Parathyroid adenoma (tissue), 2 donors: Measurements from ENCODE around the gene ERLIN1.

Source experiments
- H2AFZ ChIP-seq: fragments of 300-600 bp; sonication (generic); one replicate; pipeline ENCODE4 v1.7.0; 2017; ENCODE audit warnings: antibody characterized with exemption, mild to moderate bottlenecking
- H3K27ac ChIP-seq: fragments of 300-600 bp; sonication (generic); one replicate; pipeline ENCODE4 v1.7.0; 2017
- H3K27me3 ChIP-seq: fragments of 300-600 bp; sonication (generic); one replicate; pipeline ENCODE4 v1.7.0; 2017; ENCODE audit warnings: low read length; ENCODE audit not compliant: control insufficient read depth, insufficient read depth
- H3K36me3 ChIP-seq: fragments of 300-600 bp; sonication (generic); one replicate; pipeline ENCODE4 v1.7.0; 2017; ENCODE audit warnings: low read length; ENCODE audit not compliant: control insufficient read depth, insufficient read depth
- H3K4me1 ChIP-seq: fragments of 300-600 bp; sonication (generic); one replicate; pipeline ENCODE4 v1.7.0; 2017; ENCODE audit warnings: control low read depth
- H3K4me2 ChIP-seq: fragments of 300-600 bp; sonication (generic); one replicate; pipeline ENCODE4 v1.7.0; 2017; ENCODE audit warnings: low read length
- H3K4me3 ChIP-seq: fragments of 300-600 bp; sonication (generic); one replicate; pipeline ENCODE4 v1.7.0; 2017; ENCODE audit warnings: low read depth, low read length
- H3K79me2 ChIP-seq: fragments of 300-600 bp; sonication (generic); one replicate; pipeline ENCODE4 v1.7.0; 2017; ENCODE audit warnings: control low read depth
- H3K9ac ChIP-seq: fragments of 300-600 bp; sonication (generic); one replicate; pipeline ENCODE4 v1.7.0; 2017; ENCODE audit warnings: mild to moderate bottlenecking
- H3K9me3 ChIP-seq: fragments of 300-600 bp; sonication (generic); one replicate; pipeline ENCODE4 v1.7.0; 2017; ENCODE audit warnings: low read length; ENCODE audit not compliant: control insufficient read depth
- TF ChIP-seq, protein P1 (sequence below): fragments of 300-600 bp; sonication (generic); IDR thresholded peaks from one replicate; pipeline ENCODE4 v1.7.0; 2017; ENCODE audit warnings: antibody characterized with exemption, mild to moderate bottlenecking
- donor health status: primary hyperparathyroidism.

ERLIN1 gene

DNA sequence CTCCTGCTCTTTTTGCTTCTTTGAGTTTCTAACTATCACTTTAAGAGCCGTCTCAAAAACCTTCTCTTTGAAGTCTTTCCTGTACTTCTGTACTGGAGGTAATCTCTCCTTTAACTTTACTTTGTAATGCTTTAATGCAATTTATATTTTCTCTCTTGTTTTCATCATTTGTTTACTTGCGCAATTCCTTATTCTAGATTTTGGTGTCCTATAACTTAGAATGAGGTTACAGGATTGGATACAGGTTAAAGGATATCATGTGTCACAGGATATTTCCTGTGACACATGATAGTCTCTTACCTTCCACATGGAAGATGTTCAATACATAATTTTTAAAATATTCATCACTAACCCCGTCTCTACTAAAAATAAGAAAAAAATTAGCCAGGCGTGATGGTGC, 61.7 kb downstream of the ERLIN1 start:
- no peaks in the 10 kb centered on the region for H3K9me3 ChIP-seq
- H2AFZ ChIP-seq = no peak overlapping the region
- H3K79me2 ChIP-seq = no peaks in the 10 kb centered on the region
- H3K4me1 ChIP-seq = no peaks in the 10 kb centered on the region
- H3K27ac ChIP-seq = no peak overlapping the region
- H3K9ac ChIP-seq = no peak overlapping the region
- H3K36me3 ChIP-seq = no peaks in the 10 kb centered on the region
- TF ChIP-seq, protein P1, sequence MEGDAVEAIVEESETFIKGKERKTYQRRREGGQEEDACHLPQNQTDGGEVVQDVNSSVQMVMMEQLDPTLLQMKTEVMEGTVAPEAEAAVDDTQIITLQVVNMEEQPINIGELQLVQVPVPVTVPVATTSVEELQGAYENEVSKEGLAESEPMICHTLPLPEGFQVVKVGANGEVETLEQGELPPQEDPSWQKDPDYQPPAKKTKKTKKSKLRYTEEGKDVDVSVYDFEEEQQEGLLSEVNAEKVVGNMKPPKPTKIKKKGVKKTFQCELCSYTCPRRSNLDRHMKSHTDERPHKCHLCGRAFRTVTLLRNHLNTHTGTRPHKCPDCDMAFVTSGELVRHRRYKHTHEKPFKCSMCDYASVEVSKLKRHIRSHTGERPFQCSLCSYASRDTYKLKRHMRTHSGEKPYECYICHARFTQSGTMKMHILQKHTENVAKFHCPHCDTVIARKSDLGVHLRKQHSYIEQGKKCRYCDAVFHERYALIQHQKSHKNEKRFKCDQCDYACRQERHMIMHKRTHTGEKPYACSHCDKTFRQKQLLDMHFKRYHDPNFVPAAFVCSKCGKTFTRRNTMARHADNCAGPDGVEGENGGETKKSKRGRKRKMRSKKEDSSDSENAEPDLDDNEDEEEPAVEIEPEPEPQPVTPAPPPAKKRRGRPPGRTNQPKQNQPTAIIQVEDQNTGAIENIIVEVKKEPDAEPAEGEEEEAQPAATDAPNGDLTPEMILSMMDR = no peak
- H3K27me3 ChIP-seq = no peaks in the 10 kb centered on the region
- H3K4me3 ChIP-seq = no peak overlapping the region
- H3K4me2 ChIP-seq = no peak overlapping the region

DNA sequence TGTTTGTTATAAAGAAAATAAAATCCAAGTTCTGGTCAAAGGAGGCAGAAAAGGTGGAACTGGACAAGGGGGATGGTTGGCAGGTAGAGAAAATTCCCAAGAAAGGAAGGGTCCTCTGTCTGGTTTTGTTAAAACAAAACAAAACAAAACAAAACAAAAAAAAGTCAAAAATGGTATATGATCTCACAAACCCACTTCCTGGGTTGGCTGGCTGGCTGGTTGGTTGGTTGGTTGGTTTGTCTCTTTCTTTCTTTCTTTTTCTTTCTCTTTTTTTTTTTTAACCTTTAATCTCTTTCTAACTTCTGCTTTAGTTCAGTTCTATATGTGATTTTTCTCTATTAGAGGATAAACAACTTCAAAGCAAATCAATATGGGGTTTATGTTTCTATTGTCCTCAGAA, 63.0 kb downstream of the ERLIN1 start:
- TF ChIP-seq, protein P1 = no peak
- Histone ChIP-seq H3K4me1 (no peaks in the 10 kb centered on the region), H3K9ac (no peak overlapping the region), H3K36me3 (no peaks in the 10 kb centered on the region), H3K4me3 (no peak overlapping the region), H3K4me2 (no peak overlapping the region), H3K79me2 (no peaks in the 10 kb centered on the region), H3K27ac (no peak overlapping the region), H3K27me3 (no peaks in the 10 kb centered on the region), H2AFZ (no peak overlapping the region), H3K9me3 (no peaks in the 10 kb centered on the region)

- Histone ChIP-seq H3K9ac (no peak overlapping the region), H3K36me3 (no peaks in the 10 kb centered on the region), H3K9me3 (no peaks in the 10 kb centered on the region), H3K4me3 (no peak overlapping the region), H3K27me3 (no peaks in the 10 kb centered on the region), H3K4me1 (no peaks in the 10 kb centered on the region), H3K4me2 (no peak overlapping the region), H3K79me2 (no peaks in the 10 kb centered on the region), H2AFZ (no peak overlapping the region), H3K27ac (no peak overlapping the region)
- TF ChIP-seq, protein P1 = no peak
Measured at GRCh38 chr10:100120550-100120949, 65.3 kb downstream of the ERLIN1 start.

- H3K9me3 ChIP-seq = no peaks in the 10 kb centered on the region
Measured at GRCh38 chr10:100119726-100120125, 66.1 kb downstream of the ERLIN1 start.

More at GRCh38 chr10:100119726-100120125, 66.1 kb downstream of the ERLIN1 start:
- Histone ChIP-seq H3K4me3 (no peak overlapping the region), H3K4me2 (no peak overlapping the region), H3K27ac (no peak overlapping the region), H3K4me1 (no peaks in the 10 kb centered on the region), H3K27me3 (no peaks in the 10 kb centered on the region), H3K79me2 (no peaks in the 10 kb centered on the region), H3K9ac (no peak overlapping the region), H3K36me3 (no peaks in the 10 kb centered on the region), H2AFZ (no peak overlapping the region)
- TF ChIP-seq, protein P1 = no peak
